H9 (cell line): ENCODE data around the gene ISX. TPM values are rescaled to one million over a fixed set of nuclear protein-coding genes. Genes with fewer than 3 reads are reported as not detected.

Source experiments
- DNase-seq: peaks from one replicate; pipeline ENCODE4 v3.0.0-alpha.2; 2017
- H2AFZ ChIP-seq: one replicate; pipeline ENCODE4 v1.6.1; 2013; ENCODE audit warnings: mild to moderate bottlenecking, low read length, control low read depth, moderate library complexity
- H2AK5ac ChIP-seq: 2 replicates; pipeline ENCODE4 v1.6.1; 2013; ENCODE audit warnings: low read length, control low read depth, mixed read lengths; ENCODE audit not compliant: insufficient read length
- H2BK120ac ChIP-seq: one replicate; pipeline ENCODE4 v1.6.1; 2013; ENCODE audit warnings: low read depth, mild to moderate bottlenecking, low read length, control low read depth, inconsistent platforms; ENCODE audit not compliant: poor library complexity, severe bottlenecking
- H2BK12ac ChIP-seq: 2 replicates; pipeline ENCODE4 v1.6.1; 2013; ENCODE audit warnings: low read length, control low read depth, mixed read lengths, low read depth; ENCODE audit not compliant: insufficient read length
- H2BK15ac ChIP-seq: 2 replicates; pipeline ENCODE4 v1.6.1; 2013; ENCODE audit warnings: low read depth, low read length, control low read depth
- H2BK20ac ChIP-seq: one replicate; pipeline ENCODE4 v1.6.1; 2013; ENCODE audit warnings: low read depth, mild to moderate bottlenecking, low read length, control low read depth, inconsistent platforms; ENCODE audit not compliant: poor library complexity, severe bottlenecking
- H2BK5ac ChIP-seq: 2 replicates; pipeline ENCODE4 v1.6.1; 2013; ENCODE audit warnings: low read length, control low read depth, mixed read lengths; ENCODE audit not compliant: insufficient read length
- H3K14ac ChIP-seq: 2 replicates; pipeline ENCODE4 v1.6.1; 2013; ENCODE audit warnings: low read length, control low read depth; ENCODE audit not compliant: insufficient read depth
- H3K18ac ChIP-seq: 2 replicates; pipeline ENCODE4 v1.6.1; 2013; ENCODE audit warnings: low read depth, mild to moderate bottlenecking, mixed read lengths, low read length, control low read depth; ENCODE audit not compliant: insufficient read length
- H3K23ac ChIP-seq: 2 replicates; pipeline ENCODE4 v1.6.1; 2013; ENCODE audit warnings: low read length, control low read depth, mixed read lengths, low read depth; ENCODE audit not compliant: insufficient read length
- H3K23me2 ChIP-seq: 2 replicates; pipeline ENCODE4 v1.6.1; 2013; ENCODE audit warnings: low read depth, mild to moderate bottlenecking, mixed read lengths, low read length, control low read depth; ENCODE audit not compliant: insufficient read length, poor library complexity, severe bottlenecking
- H3K27ac ChIP-seq: 2 replicates; pipeline ENCODE4 v1.5.1; 2013; ENCODE audit warnings: low read length, control low read depth, mixed read lengths, low read depth; ENCODE audit not compliant: insufficient read length
- H3K27me3 ChIP-seq: 2 replicates; pipeline ENCODE4 v1.6.1; 2013; ENCODE audit warnings: low read length, control low read depth, inconsistent platforms; ENCODE audit not compliant: insufficient read depth
- H3K4ac ChIP-seq: 2 replicates; pipeline ENCODE4 v1.6.1; 2013; ENCODE audit warnings: low read depth, mild to moderate bottlenecking, control low read depth, inconsistent platforms, low read length, moderate library complexity
- H3K4me1 ChIP-seq: 2 replicates; pipeline ENCODE4 v1.6.1; 2013; ENCODE audit warnings: low read length, control low read depth, inconsistent platforms; ENCODE audit not compliant: insufficient read depth
- H3K4me2 ChIP-seq: 2 replicates; pipeline ENCODE4 v1.6.1; 2013; ENCODE audit warnings: low read length, control low read depth, mixed read lengths; ENCODE audit not compliant: insufficient read length, insufficient read depth
- H3K56ac ChIP-seq: 2 replicates; pipeline ENCODE4 v1.6.1; 2013; ENCODE audit warnings: low read depth, mild to moderate bottlenecking, mixed read lengths, low read length, control low read depth; ENCODE audit not compliant: insufficient read length
- H3K79me1 ChIP-seq: 2 replicates; pipeline ENCODE4 v1.6.1; 2013; ENCODE audit warnings: low read depth, mild to moderate bottlenecking, moderate library complexity, low read length, control low read depth, inconsistent platforms; ENCODE audit not compliant: insufficient read depth, poor library complexity, severe bottlenecking
- H3K79me2 ChIP-seq: 2 replicates; pipeline ENCODE4 v1.6.1; 2013; ENCODE audit warnings: low read length, control low read depth, inconsistent platforms; ENCODE audit not compliant: insufficient read depth
- H3K9ac ChIP-seq: 2 replicates; pipeline ENCODE4 v1.6.1; 2013; ENCODE audit warnings: low read length, control low read depth, mixed read lengths; ENCODE audit not compliant: insufficient read length; ENCODE audit errors: extremely low read depth
- H3K9me3 ChIP-seq: one replicate; pipeline ENCODE4 v1.6.1; 2013; ENCODE audit warnings: low read depth, low read length, inconsistent platforms; ENCODE audit not compliant: control insufficient read depth
- H3T11ph ChIP-seq: one replicate; pipeline ENCODE4 v1.6.1; 2013; ENCODE audit warnings: mild to moderate bottlenecking, low read length, control low read depth, inconsistent platforms
- H4K20me1 ChIP-seq: one replicate; pipeline ENCODE4 v1.6.1; 2013; ENCODE audit not compliant: control insufficient read depth, insufficient read length, insufficient read depth
- H4K5ac ChIP-seq: 2 replicates; pipeline ENCODE4 v1.6.1; 2013; ENCODE audit warnings: low read depth, mild to moderate bottlenecking, mixed read lengths, low read length, control low read depth; ENCODE audit not compliant: insufficient read length
- H4K8ac ChIP-seq: replicated peaks from 2 replicates; pipeline ENCODE4 v1.6.1; 2013; ENCODE audit warnings: low read length, control low read depth, mixed read lengths, low read depth; ENCODE audit not compliant: insufficient read length
- H4K91ac ChIP-seq: 2 replicates; pipeline ENCODE4 v1.6.1; 2013; ENCODE audit warnings: low read depth, mild to moderate bottlenecking, moderate library complexity, mixed read lengths, low read length, control low read depth; ENCODE audit not compliant: insufficient read length
- H3K27ac Mint-ChIP-seq, 3 experiments: 2 replicates in 2 of 3; 3 replicates in 1 of 3; pipeline ENCODE4 v1.8.0; 2020 to 2021; ENCODE audit warnings: mixed read lengths in 3 of 3, mild to moderate bottlenecking in 1 of 3, moderate library complexity in 1 of 3
- H3K27me3 Mint-ChIP-seq: 2 replicates; pipeline ENCODE4 v1.8.0; 2021; ENCODE audit warnings: low read depth, mild to moderate bottlenecking, moderate library complexity, mixed read lengths
- H3K36me3 Mint-ChIP-seq, 3 experiments: 2 replicates in 2 of 3; 3 replicates in 1 of 3; pipeline ENCODE4 v1.8.0; 2020 to 2021; ENCODE audit warnings: low read depth in 3 of 3, mixed read lengths in 3 of 3; ENCODE audit not compliant: insufficient read depth in 1 of 3
- H3K4me1 Mint-ChIP-seq, 2 experiments: 2 replicates each; pipeline ENCODE4 v1.8.0; 2020; ENCODE audit warnings: mixed read lengths in 2 of 2
- H3K4me3 Mint-ChIP-seq, 2 experiments: 2 replicates in 1 of 2; 3 replicates in 1 of 2; pipeline ENCODE4 v1.8.0; 2020 to 2021; ENCODE audit warnings: mild to moderate bottlenecking in 2 of 2, mixed read lengths in 2 of 2, moderate library complexity in 1 of 2
- H3K9me3 Mint-ChIP-seq, 2 experiments: 2 replicates in 1 of 2; 3 replicates in 1 of 2; pipeline ENCODE4 v1.8.0; 2020; ENCODE audit warnings: mild to moderate bottlenecking in 2 of 2, mixed read lengths in 2 of 2, moderate library complexity in 1 of 2
- WGBS: extraction: QIAGEN DNeasy Blood & Tissue Kit; methylation state at CpG from one replicate; pipeline ENCODE4 v1.1.7; 2013; ENCODE audit warnings: missing lambda C conversion rate, low lambda C conversion rate, mixed read lengths; ENCODE audit not compliant: insufficient read length; ENCODE audit errors: extremely low coverage; 5-methylcytosine and 5-hydroxymethylcytosine counted together
- total RNA-seq: library from RNA; stranded (reverse); gene quantifications from 2 replicates; pipeline ENCODE4 v1.2.1, GENCODE V29; 2021
- TF ChIP-seq, protein P1 (sequence below): fragments of 200-600 bp; sonication (generic); conservative IDR thresholded peaks from 3 replicates; pipeline ENCODE4 v1.8.0; 2021; ENCODE audit warnings: antibody characterized with exemption, mild to moderate bottlenecking

The ISX gene
- total RNA-seq, 1 experiment from 2014 or later: not detected

DNA sequence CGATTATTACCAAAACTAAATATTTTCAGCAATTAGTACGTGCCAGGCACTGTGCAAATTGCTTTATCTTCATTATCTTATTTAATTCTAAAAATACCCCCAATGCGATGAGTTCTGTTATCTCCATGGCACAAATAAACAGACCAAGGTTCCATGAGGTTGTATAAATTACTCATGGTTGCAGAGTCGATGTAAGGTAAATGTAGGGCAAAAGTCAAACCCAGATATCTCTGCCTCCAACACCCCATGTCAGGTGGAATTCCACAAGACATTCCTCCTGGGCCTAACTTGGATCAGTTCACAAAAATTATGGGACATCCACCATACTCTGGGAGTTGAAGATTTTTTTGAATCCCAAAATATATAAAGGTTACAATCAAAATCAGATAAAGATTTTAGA, 43.7 kb downstream of the ISX start:
- Mint-ChIP-seq H3K27me3 (peaks cover 45% of the 10 kb centered on the region), H3K27ac (no peak overlapping the region), H3K9me3 (peaks cover 3 to 7% of the 10 kb centered on the region in 2 experiments; a peak in 2 of 5 replicates), H3K36me3 (no peaks in the 10 kb centered on the region), H3K4me3 (no peak overlapping the region), H3K4me1 (peaks cover under 1 to 5% of the 10 kb centered on the region in 2 experiments; a peak in 2 of 4 replicates)
- Histone ChIP-seq H3K79me2 (no peaks in the 10 kb centered on the region), H3K4ac (no peak overlapping the region), H3K79me1 (no peaks in the 10 kb centered on the region), H3K18ac (no peak overlapping the region), H3K14ac (no peak overlapping the region), H2BK120ac (no peak overlapping the region), H2BK12ac (no peak overlapping the region), H3K4me2 (no peak overlapping the region), H4K8ac (no peak overlapping the region), H3K23ac (no peak overlapping the region), H2BK20ac (no peak overlapping the region), H2BK15ac (no peak overlapping the region), H3T11ph (no peak overlapping the region), H4K20me1 (no peaks in the 10 kb centered on the region), H4K91ac (no peak overlapping the region), H2AFZ (no peak overlapping the region), H3K23me2 (no peaks in the 10 kb centered on the region), H4K5ac (no peak overlapping the region), H3K9ac (no peak overlapping the region), H3K4me1 (no peaks in the 10 kb centered on the region), H3K9me3 (no peaks in the 10 kb centered on the region), H3K27me3 (no peaks in the 10 kb centered on the region), H3K56ac (no peak overlapping the region), H2BK5ac (no peak overlapping the region), H3K27ac (no peak overlapping the region), H2AK5ac (no peak overlapping the region)
- TF ChIP-seq, protein P1, sequence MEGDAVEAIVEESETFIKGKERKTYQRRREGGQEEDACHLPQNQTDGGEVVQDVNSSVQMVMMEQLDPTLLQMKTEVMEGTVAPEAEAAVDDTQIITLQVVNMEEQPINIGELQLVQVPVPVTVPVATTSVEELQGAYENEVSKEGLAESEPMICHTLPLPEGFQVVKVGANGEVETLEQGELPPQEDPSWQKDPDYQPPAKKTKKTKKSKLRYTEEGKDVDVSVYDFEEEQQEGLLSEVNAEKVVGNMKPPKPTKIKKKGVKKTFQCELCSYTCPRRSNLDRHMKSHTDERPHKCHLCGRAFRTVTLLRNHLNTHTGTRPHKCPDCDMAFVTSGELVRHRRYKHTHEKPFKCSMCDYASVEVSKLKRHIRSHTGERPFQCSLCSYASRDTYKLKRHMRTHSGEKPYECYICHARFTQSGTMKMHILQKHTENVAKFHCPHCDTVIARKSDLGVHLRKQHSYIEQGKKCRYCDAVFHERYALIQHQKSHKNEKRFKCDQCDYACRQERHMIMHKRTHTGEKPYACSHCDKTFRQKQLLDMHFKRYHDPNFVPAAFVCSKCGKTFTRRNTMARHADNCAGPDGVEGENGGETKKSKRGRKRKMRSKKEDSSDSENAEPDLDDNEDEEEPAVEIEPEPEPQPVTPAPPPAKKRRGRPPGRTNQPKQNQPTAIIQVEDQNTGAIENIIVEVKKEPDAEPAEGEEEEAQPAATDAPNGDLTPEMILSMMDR: no peak
- WGBS: no CpG with 5 or more reads among the region's 4 CpGs
- DNase-seq: no peak
